GM10847 (cell line): Measurements from ENCODE around the gene DUSP12.

Experiments used
- POLR2A ChIP-seq: IDR thresholded peaks from 2 replicates; pipeline ENCODE4 v1.6.1; 2011; ENCODE audit not compliant: insufficient read length; ENCODE audit errors: extremely low read depth

The DUSP12 gene

DNA sequence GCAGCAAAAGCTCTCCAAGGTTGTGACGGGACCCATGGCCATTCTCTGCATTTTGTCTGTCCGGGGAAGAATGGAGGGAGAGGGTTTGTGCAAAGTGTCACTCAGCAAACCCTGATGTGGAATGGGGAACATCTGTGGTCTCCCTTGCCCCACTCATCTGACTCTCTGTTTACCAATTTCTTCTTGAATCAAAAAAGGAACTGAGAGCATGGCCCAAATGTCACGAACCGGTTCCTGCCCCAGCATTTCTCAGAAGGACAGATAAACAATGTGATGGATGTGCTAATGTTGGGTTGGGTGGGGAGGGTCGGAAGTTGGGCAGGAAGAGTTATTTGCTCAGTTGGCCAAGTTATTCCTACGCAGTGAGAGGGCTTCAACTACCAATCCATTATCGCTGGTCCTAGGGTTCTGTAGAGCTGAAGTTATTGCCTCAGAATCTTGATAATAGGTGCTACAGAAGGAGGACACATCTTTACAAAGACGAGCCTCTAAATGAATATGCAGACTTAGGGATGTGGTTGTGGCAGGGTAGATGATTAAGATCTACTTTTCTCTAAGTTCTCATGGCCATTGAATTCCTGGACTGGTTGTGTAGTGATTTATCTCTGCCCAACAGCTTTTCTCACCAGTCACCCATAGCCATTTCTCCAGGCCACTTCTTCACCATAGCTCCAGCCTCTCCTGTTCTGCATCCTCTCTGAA, 9.6 kb upstream of the DUSP12 start:
- TF ChIP-seq POLR2A = no peak

DNA sequence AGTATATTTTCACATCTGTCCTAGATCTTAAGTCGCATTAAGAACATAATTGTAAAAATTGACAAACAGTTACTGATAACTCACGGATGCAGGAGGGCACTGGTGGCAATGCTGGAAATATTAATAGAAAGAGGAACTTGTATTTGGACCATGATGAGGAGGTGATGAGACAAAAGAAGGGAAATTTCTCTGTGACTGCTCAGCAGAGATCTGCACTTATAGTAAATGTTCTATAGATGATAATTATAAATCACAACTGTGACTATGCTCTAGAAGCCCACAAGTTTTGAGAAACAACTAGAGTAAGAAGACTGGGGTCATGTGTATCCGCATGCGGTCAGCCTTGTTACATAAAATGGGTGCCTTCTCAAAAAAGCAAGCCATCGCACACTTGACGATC, 8.7 kb upstream of the DUSP12 start:
- no peak for TF ChIP-seq POLR2A

DNA sequence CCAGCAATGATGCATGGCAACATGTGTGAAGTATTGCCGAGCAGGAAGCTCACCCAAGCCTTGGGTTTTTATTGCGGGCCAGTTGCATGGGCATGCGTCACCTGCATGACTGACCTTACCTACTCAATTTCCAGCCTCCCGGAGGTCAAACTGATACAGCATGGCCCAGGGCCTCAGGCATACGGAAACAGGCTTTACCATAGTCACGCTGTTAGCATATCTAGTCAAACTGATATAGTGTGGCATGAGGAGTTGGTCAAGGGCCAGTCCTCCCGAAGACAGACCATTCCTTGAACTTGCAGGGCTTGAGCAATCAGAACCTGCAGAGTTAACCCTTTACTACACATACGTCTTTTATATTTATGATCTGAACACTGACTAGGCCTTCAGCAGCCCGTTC, 6.4 kb upstream of the DUSP12 start:
- TF ChIP-seq POLR2A = no peak

DNA sequence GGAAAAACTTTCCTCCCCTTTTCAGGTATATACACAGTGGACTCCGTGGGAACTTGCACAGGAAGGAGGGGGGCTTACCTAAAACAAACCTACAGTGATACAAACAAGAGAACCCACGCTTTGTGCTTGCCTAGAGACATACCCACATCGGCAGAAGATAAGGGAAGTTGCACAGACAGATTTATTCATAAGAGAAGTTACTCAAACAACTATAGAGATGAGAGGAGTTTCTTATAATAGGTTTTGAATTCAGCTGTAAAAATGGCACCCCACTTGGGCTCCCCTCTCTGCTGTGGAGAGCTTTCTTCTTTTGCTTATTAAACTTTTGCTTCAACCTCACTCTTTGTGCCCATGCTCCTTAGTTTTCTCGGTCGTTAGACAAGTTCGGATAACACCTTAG, 1.8 kb upstream of the DUSP12 start:
- no peak for TF ChIP-seq POLR2A

DNA sequence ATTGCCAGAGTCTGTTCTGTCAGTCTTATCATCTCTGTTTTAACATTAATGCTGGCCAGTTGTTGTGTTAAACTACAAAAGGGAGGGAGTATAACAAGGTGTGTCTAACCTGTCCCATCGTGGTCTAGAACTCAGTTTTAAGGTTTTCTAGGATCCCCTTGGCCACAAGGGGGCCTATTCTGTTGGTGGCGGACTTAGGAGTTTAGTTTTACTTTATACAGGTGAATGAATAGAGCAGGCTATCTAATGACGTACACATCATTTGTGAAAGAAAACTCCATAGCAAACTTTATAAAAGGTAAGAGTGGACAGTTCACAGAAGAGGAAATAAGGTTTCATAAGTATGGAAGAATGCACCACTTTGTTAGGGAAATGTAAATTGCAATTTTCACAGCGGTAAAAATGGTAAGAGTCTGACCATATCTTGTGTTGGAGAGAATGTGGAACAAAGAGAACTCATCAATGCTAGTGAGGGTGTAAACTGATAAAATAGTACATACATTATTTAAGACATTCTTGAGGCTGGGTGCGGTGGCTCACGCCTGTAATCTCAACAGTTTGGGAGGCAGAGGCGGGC, 14.0 kb downstream of the DUSP12 start:
- no peak for TF ChIP-seq POLR2A

DNA sequence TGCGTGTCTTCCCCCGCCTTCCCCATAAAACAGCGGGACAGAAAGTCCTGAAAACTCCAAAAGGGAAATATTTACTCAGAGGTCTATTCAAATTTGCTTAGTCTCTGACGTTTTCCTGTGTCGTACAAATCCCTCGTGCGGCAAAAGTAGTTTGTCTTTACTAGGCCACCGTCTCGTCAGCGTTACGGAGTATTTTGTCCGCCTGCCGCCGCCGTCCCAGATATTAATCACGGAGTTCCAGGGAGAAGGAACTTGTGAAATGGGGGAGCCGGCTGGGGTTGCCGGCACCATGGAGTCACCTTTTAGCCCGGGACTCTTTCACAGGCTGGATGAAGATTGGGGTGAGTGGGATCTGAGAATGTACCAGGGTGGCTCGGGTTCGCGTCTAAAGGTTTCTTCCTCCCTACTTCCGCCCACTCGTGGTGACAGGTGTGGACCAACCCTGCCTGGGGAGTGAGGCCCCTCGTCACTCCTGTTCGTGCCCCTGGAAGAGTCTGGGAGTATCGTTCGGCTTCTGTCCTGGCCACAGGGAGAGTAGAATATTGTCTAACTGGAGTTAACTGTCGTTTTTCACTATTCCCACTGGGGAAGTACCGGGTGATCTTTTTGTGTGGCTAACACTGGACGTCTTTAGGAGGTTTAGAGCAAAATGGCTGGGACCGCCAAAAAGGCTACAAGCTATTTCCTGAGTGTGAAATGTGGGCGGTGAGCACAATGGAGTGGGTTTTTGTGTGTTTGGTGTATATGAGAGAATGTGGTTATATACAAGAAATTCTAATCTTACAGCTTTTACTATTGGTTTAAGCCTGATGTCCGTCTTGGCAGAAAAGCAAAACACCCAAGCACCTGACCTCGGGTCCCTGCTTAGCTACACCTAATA, 16.8 kb downstream of the DUSP12 start, which contains the start of gene ATF6:
Gene ATF6 (plus strand): TSS at position 219 of the 880 bp plus-strand sequence. CDS start 41 bp downstream, at position 260.
- TF ChIP-seq POLR2A = peak; percentile 53

DNA sequence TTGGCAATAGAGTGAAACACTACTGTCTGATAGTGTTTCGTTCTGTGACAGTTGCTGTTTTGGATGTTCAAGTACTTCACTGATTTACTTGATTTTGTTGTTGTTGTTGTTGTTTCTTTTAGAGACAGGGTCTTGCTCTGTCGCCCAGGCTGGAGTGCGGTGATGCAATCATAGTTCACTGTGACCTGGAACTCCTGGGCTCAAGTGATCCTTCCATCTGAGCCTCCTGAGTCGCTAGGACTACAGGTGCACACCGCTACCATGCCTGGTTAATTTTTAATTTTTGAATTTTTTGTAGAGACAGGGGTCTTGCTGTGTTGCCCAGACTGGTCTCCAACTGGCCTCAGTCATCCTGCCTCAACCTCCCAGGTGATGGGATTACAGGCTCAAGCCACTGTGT, 18.9 kb downstream of the DUSP12 start:
- TF ChIP-seq POLR2A = no peak

DNA sequence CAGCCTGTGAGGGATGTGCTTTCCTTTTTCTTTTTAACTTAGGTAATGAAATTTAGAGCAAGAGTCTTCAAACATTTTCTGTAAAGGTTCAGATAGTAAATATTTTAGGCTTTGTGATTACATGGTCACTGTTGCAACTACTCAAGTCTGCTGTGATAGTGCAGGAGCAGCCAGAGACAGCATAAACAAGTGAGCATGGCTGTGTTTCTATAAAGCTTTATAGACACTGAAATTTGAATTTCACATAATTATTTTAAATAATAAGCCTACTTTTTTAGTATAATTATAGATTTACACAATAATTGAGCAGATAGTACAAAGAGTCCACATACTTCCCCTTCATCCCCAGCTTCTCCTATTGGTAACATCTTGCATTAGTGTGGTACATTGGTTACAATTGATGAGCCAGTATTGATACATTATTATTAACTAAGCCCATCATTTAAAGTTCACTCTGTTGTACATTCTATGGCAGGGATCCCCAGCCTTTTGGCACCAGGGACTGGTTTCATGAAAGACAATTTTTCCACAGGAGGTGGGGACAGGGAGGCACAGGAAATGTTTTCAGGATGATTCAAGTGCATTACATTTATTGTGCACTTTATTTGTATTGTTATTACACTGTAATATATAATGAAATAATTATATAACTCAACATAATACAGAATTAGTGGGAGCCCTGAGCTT, 19.5 kb downstream of the DUSP12 start:
- TF ChIP-seq POLR2A = no peak

DNA sequence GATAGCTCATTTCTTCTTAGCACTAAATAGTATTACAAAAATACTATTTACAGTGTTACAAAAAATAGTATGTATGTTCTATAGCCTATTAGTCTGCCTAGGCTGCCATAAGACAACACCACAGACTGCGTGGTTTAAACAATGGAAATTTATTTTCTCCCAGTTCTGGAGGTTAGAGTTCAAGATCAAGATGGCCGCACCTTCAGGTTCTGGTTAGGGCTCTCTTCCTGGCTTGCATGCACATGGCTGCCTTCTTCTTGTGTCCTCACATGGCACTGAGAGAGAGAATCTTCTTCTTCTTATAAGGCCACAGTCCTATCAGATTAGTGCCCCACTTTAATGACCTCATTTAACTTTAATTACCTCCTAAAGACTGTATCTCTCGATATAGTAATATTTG, 20.7 kb downstream of the DUSP12 start:
- TF ChIP-seq POLR2A = no peak

DNA sequence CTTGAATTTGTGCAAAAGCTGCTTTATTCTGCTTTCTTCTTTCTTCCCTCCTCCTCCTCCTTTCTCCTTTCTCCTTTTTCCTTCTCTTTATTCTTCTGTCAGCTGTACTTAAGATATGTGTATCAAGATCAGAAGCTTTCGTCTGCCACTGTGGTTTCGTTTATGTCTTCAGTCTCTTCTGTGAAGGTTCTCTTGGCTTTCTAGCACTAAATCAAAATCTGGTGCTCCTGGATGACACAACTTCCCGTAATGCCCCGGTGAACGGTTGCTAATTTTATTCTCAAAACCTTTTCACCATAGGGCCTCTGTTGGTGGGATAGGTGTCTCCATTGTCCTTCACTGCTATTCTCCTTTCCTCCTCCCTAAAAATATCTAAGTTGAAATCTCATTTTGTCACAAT, 21.6 kb downstream of the DUSP12 start:
- TF ChIP-seq POLR2A = no peak

DNA sequence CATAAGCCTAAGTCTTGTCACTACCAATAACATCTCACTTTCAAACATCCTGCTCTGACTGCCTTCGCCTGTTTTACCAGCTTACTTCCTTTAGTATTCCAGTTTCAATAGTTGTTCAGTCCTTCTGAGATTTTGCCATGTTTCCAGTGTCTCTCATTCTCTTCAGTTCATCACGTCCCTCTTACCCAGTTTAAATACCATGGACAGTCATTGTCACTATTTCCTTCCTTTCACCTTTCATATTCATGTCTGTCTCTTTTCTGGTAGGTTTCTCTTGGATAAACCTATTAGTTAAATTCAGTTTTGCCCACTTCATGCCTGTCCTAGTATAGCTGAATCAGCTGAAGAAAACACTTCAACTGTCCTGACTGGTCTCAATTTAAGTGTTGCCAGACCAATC, 22.4 kb downstream of the DUSP12 start:
- TF ChIP-seq POLR2A = no peak

DNA sequence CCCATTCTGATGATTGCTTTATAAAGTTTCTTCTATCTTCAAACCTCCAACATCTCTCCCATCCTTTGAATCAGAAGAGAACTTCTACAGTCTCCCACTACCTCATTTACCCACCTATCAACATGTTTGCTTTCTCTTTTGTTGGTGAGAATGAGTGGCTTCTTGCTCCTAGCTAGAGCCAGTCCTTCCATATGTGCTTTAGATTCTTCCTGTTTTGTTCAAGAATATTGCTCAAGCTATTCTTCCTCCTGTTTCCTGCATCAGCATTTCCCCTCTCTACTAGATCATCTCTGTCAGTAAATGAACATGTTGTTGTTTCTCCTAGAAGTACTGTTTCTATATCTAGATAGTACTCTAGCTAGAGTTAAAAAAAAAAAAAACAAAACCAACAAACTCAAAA, 22.8 kb downstream of the DUSP12 start:
- no peak for TF ChIP-seq POLR2A

DNA sequence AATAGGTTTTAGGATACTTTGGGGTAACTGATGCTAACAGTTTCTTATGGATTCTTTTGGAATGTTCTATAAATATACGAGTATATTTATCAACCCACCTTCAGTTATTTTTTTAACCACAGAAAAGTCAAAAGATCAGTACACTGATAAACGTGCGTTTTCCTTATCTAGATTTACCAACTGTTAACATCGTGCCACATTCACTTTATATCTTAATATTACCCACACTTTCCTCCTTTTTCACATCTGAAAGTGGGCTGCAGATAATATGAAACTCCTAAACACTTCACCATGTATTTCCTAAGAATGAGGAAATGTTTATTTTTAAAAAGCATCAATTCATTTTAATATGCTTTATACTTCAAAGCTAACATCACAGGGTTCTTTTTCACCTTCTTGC, 24.2 kb downstream of the DUSP12 start:
- TF ChIP-seq POLR2A = no peak

DNA sequence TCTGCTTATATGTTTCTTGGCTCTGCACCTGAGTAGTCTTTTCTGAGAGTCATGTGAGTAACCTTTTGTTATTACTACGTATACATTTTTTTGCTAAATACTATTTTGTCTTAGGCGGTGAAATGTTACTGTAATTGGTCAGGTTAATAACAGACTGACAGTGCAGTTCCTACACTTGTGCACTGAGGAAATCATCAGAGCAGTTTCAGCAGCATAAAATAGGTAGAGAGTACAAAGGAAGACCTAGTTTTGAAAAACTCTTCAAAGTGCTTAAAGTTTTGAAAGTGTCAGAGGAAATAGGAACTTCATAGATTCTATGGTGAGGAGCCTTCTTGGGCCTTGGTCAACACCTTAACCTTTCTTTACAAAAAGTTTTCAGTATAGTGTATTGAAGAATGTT, 27.7 kb downstream of the DUSP12 start:
- no peak for TF ChIP-seq POLR2A

DNA sequence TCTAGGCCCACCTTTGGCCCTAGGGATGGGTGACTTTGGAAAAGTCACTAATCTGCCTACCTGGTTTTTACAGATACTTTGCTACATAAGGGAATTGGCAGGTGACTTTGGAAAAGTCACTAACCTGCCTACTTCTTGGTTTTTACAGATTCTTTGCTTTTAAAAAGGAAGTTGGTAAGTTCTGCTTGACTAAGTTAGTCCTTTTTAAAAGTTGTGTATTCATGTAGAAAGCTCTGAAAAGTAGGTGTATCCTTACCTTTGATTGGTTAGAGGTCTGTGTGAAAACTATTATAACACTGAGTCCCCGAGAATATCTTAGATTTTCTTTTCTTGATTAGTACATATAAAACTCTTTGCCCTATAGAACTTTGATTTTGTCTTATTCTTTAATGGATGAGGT, 28.9 kb downstream of the DUSP12 start:
- no peak for TF ChIP-seq POLR2A
